GM19463 (cell line): ENCODE data around the gene LIPC.

Experiments
- ATAC-seq: cut with Tn5 transposase; IDR thresholded peaks from one replicate; pipeline ENCODE4 v1.9.1; 2021; ENCODE audit warnings: mild to moderate bottlenecking, moderate library complexity; ENCODE audit not compliant: unreplicated experiment

Gene LIPC

GRCh38 chr15:58490888-58491473 is 59.2 kb downstream of the LIPC start:
- ATAC-seq: no peak

GRCh38 chr15:58491499-58492202 is 59.9 kb downstream of the LIPC start:
- no peak for ATAC-seq

- no peak for ATAC-seq
These were observed 61.0 kb downstream of the LIPC start for GRCh38 chr15:58492661-58493397.

- no peak for ATAC-seq
These were observed 62.8 kb downstream of the LIPC start for GRCh38 chr15:58494567-58494966.

- no peak for ATAC-seq
These were observed 64.2 kb downstream of the LIPC start for GRCh38 chr15:58495891-58496408.

- no peak for ATAC-seq
These were observed 65.4 kb downstream of the LIPC start for GRCh38 chr15:58497046-58497785.

GRCh38 chr15:58498821-58499580 is 67.2 kb downstream of the LIPC start:
- ATAC-seq: no peak

GRCh38 chr15:58501006-58501405 is 69.2 kb downstream of the LIPC start:
- ATAC-seq: no peak

- no peak for ATAC-seq
These were observed 69.9 kb downstream of the LIPC start for GRCh38 chr15:58501636-58502188.

- no peak for ATAC-seq
These were observed 71.6 kb downstream of the LIPC start for GRCh38 chr15:58503139-58504027.

- no peak for ATAC-seq
These were observed 73.0 kb downstream of the LIPC start for GRCh38 chr15:58504674-58505234.

- ATAC-seq: no peak
These were observed 73.8 kb downstream of the LIPC start for GRCh38 chr15:58505581-58505980.

GRCh38 chr15:58506064-58506490 is 74.3 kb downstream of the LIPC start:
- no peak for ATAC-seq

- ATAC-seq: no peak
These were observed 75.2 kb downstream of the LIPC start for GRCh38 chr15:58506783-58507668.

- no peak for ATAC-seq
These were observed 77.8 kb downstream of the LIPC start for GRCh38 chr15:58509556-58509955.

GRCh38 chr15:58510715-58511598 is 79.2 kb downstream of the LIPC start:
- ATAC-seq: no peak

- ATAC-seq: no peak
These were observed 79.8 kb downstream of the LIPC start for GRCh38 chr15:58511599-58511987.
